ENCODE measurements around the gene CARMIL1. TPM values are rescaled to one million over a fixed set of nuclear protein-coding genes. Genes with fewer than 3 reads are reported as not detected.
"Not testable (repeated sequence)": the region's sequence is repeated elsewhere in the genome, so short reads cannot be mapped to it uniquely, and the experiment has no call there.

CARMIL1 gene
- total RNA-seq, 2 experiments from 2014 or later, result 3.6 to 4.1 TPM

DNA sequence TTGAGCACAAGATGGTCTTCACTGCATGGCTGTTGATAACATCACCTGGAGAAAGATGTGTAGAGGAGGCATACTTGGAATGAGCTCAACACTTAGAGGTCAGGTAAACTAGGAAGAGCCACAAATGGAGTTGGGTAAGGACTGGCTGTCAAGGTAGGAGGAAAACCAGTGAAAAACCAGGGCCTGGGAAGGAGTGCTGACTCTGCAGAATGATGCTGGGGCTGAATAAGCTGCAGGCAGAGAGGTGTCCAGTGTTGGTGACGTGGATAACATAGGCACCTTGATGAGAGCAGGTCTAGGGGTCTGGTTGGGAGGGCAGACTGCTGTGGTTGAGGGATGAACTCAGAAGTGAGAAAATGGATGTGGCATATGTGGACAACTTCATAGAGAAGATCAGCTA lies 160.2 kb downstream of the CARMIL1 start:
- intact Hi-C loops (cut with micrococcal nuclease), result no loop called here
- Mint-ChIP-seq H3K9me3 (no peaks in the 10 kb centered on the region), H3K27me3 (no peaks in the 10 kb centered on the region), H3K36me3 (ENCODE audit: low read depth) (peaks cover 1% of the 10 kb centered on the region), H3K27ac (no peak overlapping the region), H3K4me3 (no peak overlapping the region), H3K4me1 (ENCODE audit: low read depth) (peaks cover 14% of the 10 kb centered on the region)
- ATAC-seq (no peak), DNase-seq (no peak)
- ChIA-PET POLR2A (no interaction called here), CTCF (no interaction called here)
- TF ChIP-seq, protein P1, sequence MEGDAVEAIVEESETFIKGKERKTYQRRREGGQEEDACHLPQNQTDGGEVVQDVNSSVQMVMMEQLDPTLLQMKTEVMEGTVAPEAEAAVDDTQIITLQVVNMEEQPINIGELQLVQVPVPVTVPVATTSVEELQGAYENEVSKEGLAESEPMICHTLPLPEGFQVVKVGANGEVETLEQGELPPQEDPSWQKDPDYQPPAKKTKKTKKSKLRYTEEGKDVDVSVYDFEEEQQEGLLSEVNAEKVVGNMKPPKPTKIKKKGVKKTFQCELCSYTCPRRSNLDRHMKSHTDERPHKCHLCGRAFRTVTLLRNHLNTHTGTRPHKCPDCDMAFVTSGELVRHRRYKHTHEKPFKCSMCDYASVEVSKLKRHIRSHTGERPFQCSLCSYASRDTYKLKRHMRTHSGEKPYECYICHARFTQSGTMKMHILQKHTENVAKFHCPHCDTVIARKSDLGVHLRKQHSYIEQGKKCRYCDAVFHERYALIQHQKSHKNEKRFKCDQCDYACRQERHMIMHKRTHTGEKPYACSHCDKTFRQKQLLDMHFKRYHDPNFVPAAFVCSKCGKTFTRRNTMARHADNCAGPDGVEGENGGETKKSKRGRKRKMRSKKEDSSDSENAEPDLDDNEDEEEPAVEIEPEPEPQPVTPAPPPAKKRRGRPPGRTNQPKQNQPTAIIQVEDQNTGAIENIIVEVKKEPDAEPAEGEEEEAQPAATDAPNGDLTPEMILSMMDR (IDR thresholded peaks at IDR 0.05), result no peak

DNA sequence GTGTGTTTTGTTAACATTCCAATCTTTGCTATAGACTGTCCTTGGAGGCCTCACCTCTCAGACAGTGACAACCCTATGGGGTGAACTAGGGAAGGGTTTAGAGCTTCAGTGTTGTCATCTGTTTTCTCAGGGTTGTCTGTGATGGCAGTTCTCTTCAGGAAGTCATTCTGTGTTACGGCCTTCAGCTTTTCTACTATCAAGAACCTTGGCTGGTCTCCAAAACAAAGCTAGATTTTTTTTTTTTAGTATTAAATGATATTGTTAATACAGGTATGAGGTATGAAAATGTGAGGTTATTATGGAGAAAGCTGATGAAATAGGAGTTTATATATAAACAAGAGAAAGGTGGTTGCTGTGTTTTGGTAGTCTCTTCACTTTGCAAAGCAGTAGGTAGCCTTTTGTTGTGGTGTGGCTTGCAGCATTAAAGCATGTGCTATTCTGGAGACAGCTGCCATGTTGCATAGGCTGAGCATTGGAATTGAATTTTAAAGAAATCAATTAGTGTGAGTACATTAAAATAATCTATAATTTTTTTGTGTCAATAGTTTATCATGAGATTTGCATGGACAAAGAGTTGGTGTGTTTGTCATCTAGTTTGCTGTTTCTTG lies 162.6 kb downstream of the CARMIL1 start:
- Mint-ChIP-seq H3K27ac (peak overlapping the region; percentile 77), H3K36me3 (ENCODE audit: low read depth) (peaks cover 12% of the 10 kb centered on the region), H3K4me1 (ENCODE audit: low read depth) (peaks cover 21% of the 10 kb centered on the region), H3K4me3 (no peak overlapping the region), H3K9me3 (peaks cover 11% of the 10 kb centered on the region), H3K27me3 (no peaks in the 10 kb centered on the region)
- DNase-seq (no peak), ATAC-seq (peak; percentile 62)
- ChIA-PET POLR2A (no interaction called here), CTCF (interaction anchor here (0.6 to 1.2 kb wide), 5 partner anchors 14 to 176 kb away, joined by 3 to 4 read pairs (median 3); no protein-coding TSS in a partner anchor)
- intact Hi-C loops (cut with micrococcal nuclease), result no loop called here
- TF ChIP-seq, protein P1 (IDR thresholded peaks at IDR 0.05), result no peak

- intact Hi-C loops (cut with micrococcal nuclease), result no loop called here
- ATAC-seq, result no peak
- TF ChIP-seq, protein P1 (IDR thresholded peaks at IDR 0.05), result no peak
- ChIA-PET CTCF (interaction anchor here (0.8 to 1.2 kb wide), 4 partner anchors 14 to 177 kb away, joined by 3 to 4 read pairs (median 4); no protein-coding TSS in a partner anchor), POLR2A (interaction anchor here (0.9 kb wide), 1 partner anchor 64 kb away, joined by 3 read pairs; no protein-coding TSS in a partner anchor)
- H3K27me3 Mint-ChIP-seq, result no peaks in the 10 kb centered on the region
- no peak for DNase-seq
- peak overlapping the region; percentile 12 for H3K27ac Mint-ChIP-seq
- no peak overlapping the region for H3K4me3 Mint-ChIP-seq
- H3K9me3 Mint-ChIP-seq, result peaks cover 11% of the 10 kb centered on the region
- peaks cover 12% of the 10 kb centered on the region for H3K36me3 Mint-ChIP-seq (ENCODE audit: low read depth)
- H3K4me1 Mint-ChIP-seq (ENCODE audit: low read depth), result peaks cover 32% of the 10 kb centered on the region
Measured at GRCh38 chr6:25442898-25443297, 163.7 kb downstream of the CARMIL1 start.

DNA sequence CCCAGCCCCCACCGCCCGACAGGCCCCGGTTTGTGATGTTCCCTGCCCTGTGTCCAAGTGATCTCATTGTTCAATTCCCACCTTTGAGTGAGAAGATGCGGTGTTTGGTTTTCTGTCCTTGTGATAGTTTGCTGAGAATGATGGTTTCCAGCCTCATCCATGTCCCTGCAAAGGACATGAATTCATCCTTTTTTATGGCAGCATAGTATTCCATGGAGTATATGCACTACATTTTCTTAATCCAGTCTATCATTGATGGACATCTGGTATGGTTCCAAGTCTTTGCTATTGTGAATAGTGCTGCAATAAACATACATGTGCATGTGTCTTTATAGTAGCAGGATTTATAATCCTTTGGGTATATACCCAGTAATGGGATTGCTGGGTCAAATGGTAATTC lies 165.3 kb downstream of the CARMIL1 start:
- Mint-ChIP-seq H3K36me3 (ENCODE audit: low read depth) (peaks cover 12% of the 10 kb centered on the region), H3K9me3 (peaks cover 11% of the 10 kb centered on the region), H3K4me1 (ENCODE audit: low read depth) (peaks cover 35% of the 10 kb centered on the region)
- H3K27ac Mint-ChIP-seq; H3K4me3 Mint-ChIP-seq; ATAC-seq; intact Hi-C loops (cut with micrococcal nuclease); H3K27me3 Mint-ChIP-seq; CTCF ChIA-PET; POLR2A ChIA-PET; DNase-seq: not testable (repeated sequence)

GRCh38 chr6:25446830-25447569 lies 167.8 kb downstream of the CARMIL1 start:
- intact Hi-C loops (cut with micrococcal nuclease), result no loop called here
- Mint-ChIP-seq H3K9me3 (peaks cover 11% of the 10 kb centered on the region), H3K4me3 (no peak overlapping the region), H3K27me3 (no peaks in the 10 kb centered on the region), H3K4me1 (ENCODE audit: low read depth) (peaks cover 30% of the 10 kb centered on the region), H3K36me3 (ENCODE audit: low read depth) (peaks cover 12% of the 10 kb centered on the region), H3K27ac (no peak overlapping the region)
- TF ChIP-seq, protein P1 (IDR thresholded peaks at IDR 0.05), result no peak
- POLR2A ChIA-PET, result interaction anchor here (1.5 kb wide), 1 partner anchor 15 kb away, joined by 3 read pairs; no protein-coding TSS in a partner anchor
- DNase-seq (no peak), ATAC-seq (no peak)
- CTCF ChIA-PET, result interaction anchor here (0.7 to 1.1 kb wide), 3 partner anchors 15 to 168 kb away, joined by 3 to 4 read pairs (median 3); partner anchors contain the start of gene CARMIL1

All from activated CD8-positive, alpha-beta T cell treated with anti-CD3 and anti-CD28 coated beads for 36 hours (primary cell).